SU-DHL-6 (cell line): ENCODE measurements around the gene PUS10.

Experiments
- H2AFZ ChIP-seq: fragments of 200-600 bp; sonication (generic); 2 replicates; pipeline ENCODE4 v1.6.1; 2014; ENCODE audit warnings: low read depth, mild to moderate bottlenecking, moderate library complexity, mixed read lengths, antibody characterized with exemption, low read length; ENCODE audit not compliant: severe bottlenecking
- H3F3A ChIP-seq: fragments of 200-600 bp; shearing (Covaris generic); 2 replicates; pipeline ENCODE4 v1.6.0; 2016; ENCODE audit warnings: antibody characterized with exemption, mild to moderate bottlenecking; ENCODE audit not compliant: insufficient read depth
- H3K27ac ChIP-seq: fragments of 200-600 bp; sonication (generic); 2 replicates; pipeline ENCODE4 v1.5.1; 2016; ENCODE audit warnings: low read depth, mild to moderate bottlenecking, low read length, moderate library complexity, mixed read lengths
- H3K27me3 ChIP-seq: fragments of 200-600 bp; sonication (generic), shearing (Covaris generic); 2 replicates; pipeline ENCODE4 v1.6.0; 2014; ENCODE audit warnings: mild to moderate bottlenecking, low read length
- H3K36me3 ChIP-seq: fragments of 200-600 bp; sonication (generic); 2 replicates; pipeline ENCODE4 v1.6.1; 2014; ENCODE audit warnings: mild to moderate bottlenecking, low read length, mixed read lengths
- H3K4me2 ChIP-seq: fragments of 300-600, 200-600 bp; shearing (Covaris generic), sonication (generic); 2 replicates; pipeline ENCODE4 v1.6.0; 2014; ENCODE audit warnings: low read length, low read depth, mild to moderate bottlenecking; ENCODE audit not compliant: poor library complexity, severe bottlenecking
- H3K4me3 ChIP-seq: fragments of 200-600 bp; sonication (generic); 2 replicates; pipeline ENCODE4 v1.5.1; 2014; ENCODE audit warnings: antibody characterized with exemption, low read length, mild to moderate bottlenecking, mixed read lengths; ENCODE audit not compliant: insufficient read depth, poor library complexity, severe bottlenecking
- H3K79me2 ChIP-seq: fragments of 200-600 bp; sonication (generic); 2 replicates; pipeline ENCODE4 v1.6.1; 2014; ENCODE audit warnings: mild to moderate bottlenecking, low read length, moderate library complexity; ENCODE audit not compliant: insufficient read depth
- H3K9ac ChIP-seq: fragments of 200-600 bp; sonication (generic); 2 replicates; pipeline ENCODE4 v1.7.0; 2014; ENCODE audit warnings: mild to moderate bottlenecking, low read length
- H3K9me2 ChIP-seq: fragments of 200-600 bp; sonication (generic); replicated peaks from 2 replicates; pipeline ENCODE4 v1.6.1; 2014; ENCODE audit warnings: low read length; ENCODE audit not compliant: insufficient read depth
- H3K9me3 ChIP-seq: fragments of 200-600 bp; sonication (generic); 2 replicates; pipeline ENCODE4 v1.6.1; 2014; ENCODE audit warnings: low read length, mixed read lengths; ENCODE audit not compliant: insufficient read depth
- H4K20me1 ChIP-seq: fragments of 200-600 bp; sonication (generic); 2 replicates; pipeline ENCODE4 v1.6.1; 2014; ENCODE audit warnings: low read depth, mild to moderate bottlenecking, antibody characterized with exemption, low read length, moderate library complexity, mixed read lengths
- CTCF ChIP-seq: fragments of 200-600 bp; sonication (generic); IDR thresholded peaks from one replicate; pipeline ENCODE4 v1.5.1; 2017; ENCODE audit warnings: antibody characterized with exemption, mild to moderate bottlenecking, low read length, moderate library complexity; ENCODE audit not compliant: insufficient read depth, poor library complexity, severe bottlenecking
- EZH2phosphoT487 ChIP-seq: fragments of 200-600 bp; sonication (generic), shearing (Covaris generic); conservative IDR thresholded peaks from 2 replicates; pipeline ENCODE4 v1.6.1; 2018; ENCODE audit warnings: mild to moderate bottlenecking, antibody characterized with exemption, low read length, moderate library complexity, mixed read lengths

The PUS10 gene

GRCh38 chr2:60972889-60973656 is 45.0 kb downstream of the PUS10 start:
- Histone ChIP-seq H3K4me3 (peak overlapping the region; percentile 19), H3K4me2 (peak overlapping the region; percentile 76), H3K79me2 (peaks cover 17% of the 10 kb centered on the region; the same call in 1 of the 2 replicates), H3K27me3 (no peaks in the 10 kb centered on the region), H3K36me3 (no peaks in the 10 kb centered on the region), H3K9me2 (no peaks in the 10 kb centered on the region), H4K20me1 (no peaks in the 10 kb centered on the region), H3K9me3 (no peaks in the 10 kb centered on the region), H3K27ac (peak overlapping the region; percentile 96), H3F3A (peaks cover 75% of the 10 kb centered on the region), H3K9ac (peak overlapping the region; percentile 67), H2AFZ (no peak overlapping the region)
- TF ChIP-seq EZH2phosphoT487 (no peak), CTCF (no peak)

- Histone ChIP-seq H3K36me3 (no peaks in the 10 kb centered on the region), H4K20me1 (no peaks in the 10 kb centered on the region), H3K9ac (peak overlapping the region; percentile 40), H3K4me3 (peak overlapping the region; percentile 24), H3K79me2 (peaks cover 12% of the 10 kb centered on the region; the same call in 1 of the 2 replicates), H2AFZ (no peak overlapping the region), H3K9me2 (no peaks in the 10 kb centered on the region), H3K27me3 (no peaks in the 10 kb centered on the region), H3F3A (peaks cover 72% of the 10 kb centered on the region), H3K4me2 (peak overlapping the region; percentile 79), H3K27ac (peak overlapping the region; percentile 96), H3K9me3 (no peaks in the 10 kb centered on the region)
- TF ChIP-seq CTCF (no peak), EZH2phosphoT487 (no peak)
Measured at GRCh38 chr2:60966507-60967405, 51.3 kb downstream of the PUS10 start.

GRCh38 chr2:60965499-60965785 is 52.6 kb downstream of the PUS10 start:
- peak overlapping the region; percentile 24 for H3K4me3 ChIP-seq
- TF ChIP-seq EZH2phosphoT487: no peak
- peak overlapping the region; percentile 40 for H3K9ac ChIP-seq
- H3K36me3 ChIP-seq: no peaks in the 10 kb centered on the region
- H3K27me3 ChIP-seq: no peaks in the 10 kb centered on the region
- H3K9me2 ChIP-seq: no peaks in the 10 kb centered on the region
- peak overlapping the region; percentile 2 for H2AFZ ChIP-seq
- peaks cover 12% of the 10 kb centered on the region; the same call in 1 of the 2 replicates for H3K79me2 ChIP-seq
- H3K9me3 ChIP-seq: no peaks in the 10 kb centered on the region
- H3K4me2 ChIP-seq: peak overlapping the region; percentile 79
- H4K20me1 ChIP-seq: no peaks in the 10 kb centered on the region
- H3K27ac ChIP-seq: peak overlapping the region; percentile 96
- H3F3A ChIP-seq: peaks cover 69% of the 10 kb centered on the region
